GM23338 (cell line): ENCODE results near the gene DUS3L. TPM values are rescaled to one million over a fixed set of nuclear protein-coding genes. Genes with fewer than 3 reads are reported as not detected.

ENCODE experiments used
- ATAC-seq: fragments of 200-7000 bp; cut with Tn5 transposase; 3 replicates; pipeline ENCODE4 v1.9.1; 2020
- DNase-seq: peaks from one replicate; pipeline ENCODE4 v3.0.0-alpha.2; 2015; ENCODE audit warnings: low spot score
- H2AFZ ChIP-seq: fragments of 200-600 bp; sonication (generic); 2 replicates; pipeline ENCODE4 v1.8.0; 2016; ENCODE audit warnings: antibody characterized with exemption, mild to moderate bottlenecking, moderate library complexity
- H3F3A ChIP-seq: fragments of 200-600 bp; sonication (generic); replicated peaks from 2 replicates; pipeline ENCODE4 v1.8.0; 2017; ENCODE audit warnings: antibody characterized with exemption, mixed run types, low read depth
- H3K27ac ChIP-seq: fragments of 200-600 bp; sonication (generic); 2 replicates; pipeline ENCODE4 v1.6.1; 2016; ENCODE audit warnings: low read depth
- H3K27me3 ChIP-seq: fragments of 200-600 bp; sonication (generic); 2 replicates; pipeline ENCODE4 v1.8.0; 2016; ENCODE audit warnings: mild to moderate bottlenecking, mixed run types, moderate library complexity; ENCODE audit not compliant: insufficient read depth
- H3K36me3 ChIP-seq: fragments of 200-600 bp; sonication (generic); 2 replicates; pipeline ENCODE4 v1.8.0; 2016; ENCODE audit warnings: mild to moderate bottlenecking; ENCODE audit not compliant: insufficient read depth
- H3K4me1 ChIP-seq: fragments of 200-600 bp; sonication (generic); 2 replicates; pipeline ENCODE4 v1.8.0; 2016; ENCODE audit warnings: mild to moderate bottlenecking, moderate library complexity; ENCODE audit not compliant: insufficient read depth
- H3K4me2 ChIP-seq: fragments of 200-600 bp; sonication (generic); 2 replicates; pipeline ENCODE4 v1.7.1; 2017; ENCODE audit warnings: mixed run types
- H3K4me3 ChIP-seq: fragments of 200-600 bp; sonication (generic); 2 replicates; pipeline ENCODE4 v1.6.1; 2016; ENCODE audit warnings: mixed run types
- H3K79me2 ChIP-seq: fragments of 200-600 bp; sonication (generic); replicated peaks from 2 replicates; pipeline ENCODE4 v1.8.0; 2017; ENCODE audit warnings: mild to moderate bottlenecking; ENCODE audit not compliant: insufficient read depth
- H3K9me2 ChIP-seq: fragments of 200-600 bp; sonication (generic); 2 replicates; pipeline ENCODE4 v1.8.0; 2017; ENCODE audit not compliant: insufficient read depth
- H4K20me1 ChIP-seq: fragments of 200-600 bp; sonication (generic); replicated peaks from 2 replicates; pipeline ENCODE4 v1.8.0; 2017; ENCODE audit warnings: mild to moderate bottlenecking; ENCODE audit not compliant: insufficient read depth
- H3K27ac Mint-ChIP-seq: 2 replicates; pipeline ENCODE4 v1.8.0; 2020; ENCODE audit warnings: inconsistent platforms, mild to moderate bottlenecking, moderate library complexity, mixed read lengths
- H3K27me3 Mint-ChIP-seq: 3 replicates; pipeline ENCODE4 v1.8.0; 2022; ENCODE audit warnings: low read depth, mild to moderate bottlenecking, moderate library complexity, mixed read lengths, inconsistent platforms; ENCODE audit not compliant: insufficient read depth, poor library complexity
- H3K36me3 Mint-ChIP-seq: 3 replicates; pipeline ENCODE4 v1.8.0; 2021; ENCODE audit warnings: low read depth, mild to moderate bottlenecking, inconsistent platforms, moderate library complexity, mixed read lengths
- H3K4me1 Mint-ChIP-seq: 3 replicates; pipeline ENCODE4 v1.8.0; 2020; ENCODE audit warnings: mild to moderate bottlenecking, inconsistent platforms, mixed read lengths
- H3K4me3 Mint-ChIP-seq: 3 replicates; pipeline ENCODE4 v1.8.0; 2021; ENCODE audit warnings: moderate library complexity, mild to moderate bottlenecking, inconsistent platforms, mixed read lengths
- H3K9me3 Mint-ChIP-seq: 3 replicates; pipeline ENCODE4 v1.8.0; 2020; ENCODE audit warnings: moderate library complexity, mild to moderate bottlenecking, inconsistent platforms, mixed read lengths
- CREB1 ChIP-seq: fragments of 250-450 bp; sonication (Bioruptor Pico); IDR thresholded peaks from 2 replicates; pipeline ENCODE4 v1.5.0; 2020; ENCODE audit warnings: low read depth, mild to moderate bottlenecking, moderate library complexity
- ETS1 ChIP-seq: IDR thresholded peaks from 2 replicates; pipeline ENCODE4 v1.6.1; 2016; ENCODE audit warnings: antibody characterized with exemption
- EZH2phosphoT487 ChIP-seq: fragments of 200-600 bp; sonication (generic); IDR thresholded peaks from one replicate; pipeline ENCODE4 v1.8.1; 2018; ENCODE audit warnings: antibody characterized with exemption; ENCODE audit not compliant: unreplicated experiment
- JUNB ChIP-seq: IDR thresholded peaks from one replicate; pipeline ENCODE4 v1.6.1; 2016; ENCODE audit warnings: antibody characterized with exemption; ENCODE audit not compliant: unreplicated experiment
- NANOG ChIP-seq: IDR thresholded peaks from 2 replicates; pipeline ENCODE4 v1.6.1; 2016; ENCODE audit warnings: antibody characterized with exemption, borderline replicate concordance
- POLR2AphosphoS5 ChIP-seq: IDR thresholded peaks from 2 replicates; pipeline ENCODE4 v1.6.1; 2016; ENCODE audit warnings: antibody characterized with exemption, low read depth
- REST ChIP-seq: IDR thresholded peaks from one replicate; pipeline ENCODE4 v1.6.1; 2018; ENCODE audit warnings: antibody characterized with exemption; ENCODE audit not compliant: unreplicated experiment
- STAT1 ChIP-seq: IDR thresholded peaks from one replicate; pipeline ENCODE4 v1.6.1; 2016; ENCODE audit warnings: antibody characterized with exemption; ENCODE audit not compliant: unreplicated experiment
- ZNF114 ChIP-seq: fragments of 250-450 bp; sonication (Bioruptor Pico); IDR thresholded peaks from 2 replicates; pipeline ENCODE4 v1.5.0; 2020; ENCODE audit warnings: mild to moderate bottlenecking, moderate library complexity
- ZNF331 ChIP-seq: fragments of 250-450 bp; sonication (Bioruptor Pico); IDR thresholded peaks from 2 replicates; pipeline ENCODE4 v1.5.0; 2020; ENCODE audit warnings: low read depth, mild to moderate bottlenecking, moderate library complexity
- ZNF462 ChIP-seq: fragments of 250-450 bp; sonication (Bioruptor Pico); IDR thresholded peaks from 2 replicates; pipeline ENCODE4 v1.5.0; 2020; ENCODE audit warnings: mild to moderate bottlenecking, moderate library complexity
- polyA plus RNA-seq: library from polyadenylated mRNA; unstranded; fragments of >200 nt; fragmentation: Nextera tagmentation; extraction: Ambion mirVana; gene quantifications from 2 replicates; pipeline ENCODE4 v1.2.1, GENCODE V29; 2016
- total RNA-seq: library from RNA; depleted of rRNA; stranded (reverse); fragments of >200 nt; shearing (Covaris generic); gene quantifications from 2 replicates; pipeline ENCODE4 v1.2.3, GENCODE V29; 2014
- TF ChIP-seq, protein P1 (sequence below), 2 experiments: fragments of 200-600 bp in 1 of 2; sonication (generic) in 1 of 2; conservative IDR thresholded peaks; 2 replicates each; pipeline versions ENCODE4 v1.5.1 to v1.6.1; 2016 to 2017; ENCODE audit warnings: antibody characterized with exemption in 2 of 2, low read depth in 2 of 2, mild to moderate bottlenecking in 2 of 2, moderate library complexity in 1 of 2

DUS3L gene
- total and polyA plus RNA-seq, 2 experiments from 2014 or later: 26.2 to 53.0 TPM

- H3K9me2 ChIP-seq: peaks cover 5% of the 10 kb centered on the region; the same call in 1 of the 2 replicates
- peak overlapping the region; percentile 68 for H3K4me2 ChIP-seq
- no peaks in the 10 kb centered on the region; the same call in 1 of the 2 replicates for H4K20me1 ChIP-seq
- H3K9me3 Mint-ChIP-seq: peaks cover 3% of the 10 kb centered on the region; the same call in 2 of the 3 replicates
- no peak overlapping the region for H2AFZ ChIP-seq
- peak; percentile 6 for ATAC-seq
- peaks cover 6% of the 10 kb centered on the region; the same call in 1 of the 2 replicates for H3K4me1 ChIP-seq
- peaks cover 21% of the 10 kb centered on the region for H3K4me1 Mint-ChIP-seq
- H3K4me3 ChIP-seq: peak overlapping the region; percentile 36; the same call in 1 of the 2 replicates
- H3K27ac Mint-ChIP-seq: no peak overlapping the region
- no peaks in the 10 kb centered on the region for H3F3A ChIP-seq
- no peak overlapping the region for H3K27ac ChIP-seq
- peaks cover 2% of the 10 kb centered on the region; the same call in 2 of the 3 replicates for H3K36me3 Mint-ChIP-seq
- H3K79me2 ChIP-seq: no peaks in the 10 kb centered on the region
- peak overlapping the region; percentile 54; the same call in 2 of the 3 replicates for H3K4me3 Mint-ChIP-seq
- no peaks in the 10 kb centered on the region for H3K36me3 ChIP-seq
- TF ChIP-seq, protein P1, sequence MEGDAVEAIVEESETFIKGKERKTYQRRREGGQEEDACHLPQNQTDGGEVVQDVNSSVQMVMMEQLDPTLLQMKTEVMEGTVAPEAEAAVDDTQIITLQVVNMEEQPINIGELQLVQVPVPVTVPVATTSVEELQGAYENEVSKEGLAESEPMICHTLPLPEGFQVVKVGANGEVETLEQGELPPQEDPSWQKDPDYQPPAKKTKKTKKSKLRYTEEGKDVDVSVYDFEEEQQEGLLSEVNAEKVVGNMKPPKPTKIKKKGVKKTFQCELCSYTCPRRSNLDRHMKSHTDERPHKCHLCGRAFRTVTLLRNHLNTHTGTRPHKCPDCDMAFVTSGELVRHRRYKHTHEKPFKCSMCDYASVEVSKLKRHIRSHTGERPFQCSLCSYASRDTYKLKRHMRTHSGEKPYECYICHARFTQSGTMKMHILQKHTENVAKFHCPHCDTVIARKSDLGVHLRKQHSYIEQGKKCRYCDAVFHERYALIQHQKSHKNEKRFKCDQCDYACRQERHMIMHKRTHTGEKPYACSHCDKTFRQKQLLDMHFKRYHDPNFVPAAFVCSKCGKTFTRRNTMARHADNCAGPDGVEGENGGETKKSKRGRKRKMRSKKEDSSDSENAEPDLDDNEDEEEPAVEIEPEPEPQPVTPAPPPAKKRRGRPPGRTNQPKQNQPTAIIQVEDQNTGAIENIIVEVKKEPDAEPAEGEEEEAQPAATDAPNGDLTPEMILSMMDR (conservative IDR thresholded peaks at IDR 0.05; ENCODE audit: low read depth in 2 of 2): no peak
- no peak for TF ChIP-seq ZNF462 (CRISPR knock-in tag)
- TF ChIP-seq ETS1: no peak
- TF ChIP-seq CREB1 (CRISPR knock-in tag): no peak
- TF ChIP-seq JUNB: no peak
- TF ChIP-seq REST: no peak
- TF ChIP-seq EZH2phosphoT487: no peak
- TF ChIP-seq STAT1: no peak
- no peak for TF ChIP-seq ZNF331 (CRISPR knock-in tag)
- TF ChIP-seq ZNF114 (CRISPR knock-in tag): no peak
- no peak for TF ChIP-seq NANOG
- no peak for TF ChIP-seq POLR2AphosphoS5
- DNase-seq: peak; percentile 97
- peaks cover 15% of the 10 kb centered on the region for H3K27me3 ChIP-seq
- H3K27me3 Mint-ChIP-seq: peaks cover 49% of the 10 kb centered on the region
Measured at GRCh38 chr19:5801796-5802619, 11.0 kb upstream of the DUS3L start.
